ENCODE data around the gene TRPV4. TPM values are rescaled to one million over a fixed set of nuclear protein-coding genes. Genes with fewer than 3 reads are reported as not detected.

TRPV4 gene
- total RNA-seq, 1 experiment from 2014 or later, result 0.34 TPM

DNA sequence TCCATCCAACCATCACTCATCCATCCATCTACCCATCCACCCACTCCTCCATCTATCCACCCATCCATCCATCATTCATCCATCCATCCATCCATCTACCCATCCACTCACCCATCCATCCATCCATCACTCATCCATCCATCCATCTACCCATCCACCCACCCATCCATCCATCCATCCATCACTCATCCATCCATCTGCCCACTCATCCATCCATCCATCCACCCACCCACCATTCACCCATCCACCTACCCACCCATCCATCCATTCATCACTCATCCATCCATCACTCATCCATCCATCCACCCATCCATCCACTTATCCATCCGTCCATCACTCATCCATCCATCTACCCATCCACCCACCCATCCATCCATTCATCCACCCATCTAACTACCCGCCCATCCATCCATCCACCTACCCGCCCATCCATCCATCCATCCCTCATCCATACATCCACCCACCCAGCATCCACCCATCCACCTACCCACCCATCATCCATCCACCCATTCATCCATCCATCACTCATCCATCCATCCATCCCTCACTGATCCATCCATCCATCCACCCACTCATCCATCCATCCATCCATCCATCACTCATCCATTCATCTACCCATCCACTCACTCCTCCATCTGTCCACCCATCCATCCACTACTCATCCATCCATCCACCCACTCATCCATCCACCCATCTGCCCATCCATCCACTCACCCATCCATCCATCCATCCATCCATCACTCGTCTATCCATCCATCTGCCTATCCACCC lies 24.1 kb downstream of the TRPV4 start:
- DNase-seq (ENCODE audit: low read depth), result no peak

DNA sequence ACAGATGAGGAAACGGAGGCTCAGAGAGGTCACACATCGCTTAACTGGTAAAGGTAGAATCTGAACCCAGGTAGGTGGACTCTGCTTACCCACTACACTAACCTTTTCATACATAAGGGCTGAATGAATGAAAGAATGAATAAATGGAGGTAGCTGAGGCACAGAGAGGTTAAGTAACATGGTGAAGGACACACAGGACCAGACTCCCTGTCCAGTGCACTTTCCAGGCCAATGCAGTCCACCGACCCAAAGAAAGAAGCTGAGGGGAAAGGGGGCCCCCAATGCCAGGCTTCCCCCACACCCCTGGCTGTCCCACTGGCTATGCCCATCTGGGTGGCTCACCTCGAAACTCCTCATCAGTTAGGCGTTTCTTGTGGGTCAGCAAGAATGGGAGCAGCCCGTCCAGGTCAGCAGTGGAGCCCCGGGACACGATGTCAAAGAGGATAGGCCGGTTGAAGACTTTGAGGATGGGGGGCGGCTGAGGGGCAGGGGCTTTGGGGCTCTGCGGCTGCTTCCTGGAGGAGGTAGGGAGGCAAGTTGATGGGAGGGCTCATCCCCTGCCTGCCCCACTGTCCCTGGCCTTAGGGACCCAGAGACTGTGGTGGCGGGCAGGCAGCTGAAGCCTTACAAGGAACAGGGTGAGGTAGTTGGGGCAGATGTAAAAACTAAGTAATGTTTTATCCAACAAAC lies 25.1 kb downstream of the TRPV4 start:
- no peak for DNase-seq (ENCODE audit: low read depth)

DNA sequence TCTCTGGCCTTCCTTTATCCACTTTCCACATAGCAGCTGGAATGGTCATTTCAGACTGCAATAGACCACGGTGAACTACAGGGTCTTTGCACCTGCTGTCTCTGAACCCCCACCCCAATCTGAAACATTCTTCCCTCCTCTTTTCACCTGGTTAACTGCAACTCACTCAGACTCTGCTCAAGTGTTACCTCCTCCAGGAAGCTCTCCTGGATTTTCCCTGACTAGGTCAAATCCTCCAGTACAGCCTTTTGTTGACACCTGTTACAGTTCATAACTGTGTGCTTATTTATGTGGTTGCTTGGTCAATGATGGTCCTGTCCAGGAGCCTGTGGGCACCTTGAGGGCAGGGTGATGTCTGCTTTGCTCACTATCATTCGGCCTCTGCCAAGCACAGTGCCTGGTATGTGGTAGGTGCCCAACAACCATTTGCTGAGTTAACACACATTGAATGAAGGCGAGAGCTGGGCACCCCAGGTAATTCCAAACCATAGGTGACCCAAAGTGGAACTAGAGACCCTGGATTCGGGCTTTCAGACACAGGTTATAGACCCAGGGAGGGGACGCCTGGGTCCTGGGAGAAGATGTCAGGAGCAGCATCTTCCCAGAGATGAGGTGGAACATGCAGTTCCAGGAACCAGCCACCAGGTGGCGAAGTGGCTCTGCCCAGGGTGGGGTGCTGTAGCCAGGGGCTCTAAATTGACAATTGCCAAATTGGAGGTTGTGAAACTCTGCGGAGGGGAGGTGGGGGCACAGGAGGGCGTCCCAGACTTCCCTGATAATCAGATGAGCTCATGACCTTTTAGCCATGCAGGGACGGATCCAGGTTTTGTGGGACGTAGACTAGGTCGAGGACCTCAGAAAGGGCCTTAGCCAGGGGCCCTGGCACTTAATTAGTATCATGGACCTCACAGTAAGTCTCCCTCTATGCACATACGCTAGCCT lies 28.1 kb downstream of the TRPV4 start:
- peak; percentile 22 for DNase-seq (ENCODE audit: low read depth)

DNA sequence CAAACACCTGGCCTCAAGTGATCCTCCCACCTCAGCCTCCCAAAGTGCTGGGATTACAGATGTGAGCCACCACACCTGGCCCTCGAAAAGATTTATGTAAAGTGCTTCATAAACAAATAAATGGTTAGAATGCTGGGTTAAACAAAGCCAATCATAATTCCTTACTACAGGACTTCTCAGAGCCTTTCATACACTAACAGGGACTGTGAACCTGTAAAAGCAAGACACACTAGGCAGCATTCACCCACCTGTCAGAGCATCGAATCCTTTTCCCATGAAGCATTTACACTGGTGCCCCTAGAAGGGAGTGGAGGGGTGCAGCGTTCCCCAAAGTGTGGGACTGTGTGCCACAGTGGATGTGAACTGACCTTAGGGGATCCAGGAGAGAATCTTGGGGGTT lies 29.5 kb downstream of the TRPV4 start:
- no peak for DNase-seq (ENCODE audit: low read depth)

DNA sequence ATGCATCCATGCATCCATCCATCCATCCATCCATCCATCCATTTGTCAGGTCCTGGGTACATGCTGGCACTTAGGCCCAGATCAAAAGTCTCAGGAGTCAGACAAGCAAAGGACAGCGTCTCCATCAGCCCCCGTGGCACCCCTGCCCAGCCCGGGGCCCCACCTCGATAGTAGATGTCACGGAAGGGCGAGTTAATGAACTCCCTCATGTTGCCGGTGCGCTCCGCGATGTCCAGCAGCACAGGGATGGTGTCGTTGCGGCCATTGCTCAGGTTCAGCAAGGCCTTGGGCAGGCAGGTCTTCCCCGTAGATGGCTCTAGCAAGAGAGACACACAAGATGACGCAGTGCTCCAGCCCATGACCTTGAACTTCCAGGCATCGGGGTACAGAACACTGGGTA lies 30.4 kb downstream of the TRPV4 start:
- DNase-seq (ENCODE audit: low read depth), result no peak

DNA sequence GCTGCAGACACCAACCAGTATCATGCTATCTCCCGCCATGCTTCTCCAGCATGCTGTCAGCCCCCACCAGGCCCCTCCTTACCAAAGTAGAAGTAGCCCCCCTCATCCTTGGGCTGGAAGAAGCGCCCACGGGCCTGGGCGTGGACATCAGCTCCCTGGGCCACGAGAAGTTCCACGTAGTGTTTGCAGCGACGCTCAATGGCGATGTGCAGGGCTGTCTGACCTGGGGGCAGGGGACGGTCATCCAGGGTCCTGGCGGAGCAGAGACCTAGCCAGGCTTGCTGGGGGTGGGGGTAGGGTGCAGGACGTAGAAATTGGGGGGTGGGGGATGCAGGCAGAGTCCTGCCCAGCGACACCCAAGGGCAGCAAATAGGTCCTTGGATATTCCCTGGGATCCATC lies 32.7 kb downstream of the TRPV4 start:
- DNase-seq (ENCODE audit: low read depth), result no peak

DNA sequence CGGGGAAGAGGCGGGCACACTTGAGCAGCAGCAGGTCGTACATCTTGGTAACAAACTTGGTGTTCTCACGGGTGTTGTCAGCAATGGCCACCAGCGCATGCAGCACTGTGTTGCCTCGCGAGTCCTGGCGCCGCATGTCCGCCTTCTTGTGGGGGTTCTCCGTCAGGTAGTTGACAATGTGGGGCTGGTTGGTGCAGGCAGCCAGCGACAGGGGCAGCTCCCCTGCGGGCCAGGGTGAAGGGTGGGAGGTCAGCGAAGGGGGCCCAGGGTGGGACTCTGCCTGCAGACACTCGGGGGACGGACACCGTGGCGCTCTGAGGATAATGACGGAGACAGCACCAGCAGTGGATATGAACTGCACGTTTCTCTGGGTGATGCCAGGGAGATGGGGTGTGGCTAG lies 34.5 kb downstream of the TRPV4 start:
- no peak for DNase-seq (ENCODE audit: low read depth)

DNA sequence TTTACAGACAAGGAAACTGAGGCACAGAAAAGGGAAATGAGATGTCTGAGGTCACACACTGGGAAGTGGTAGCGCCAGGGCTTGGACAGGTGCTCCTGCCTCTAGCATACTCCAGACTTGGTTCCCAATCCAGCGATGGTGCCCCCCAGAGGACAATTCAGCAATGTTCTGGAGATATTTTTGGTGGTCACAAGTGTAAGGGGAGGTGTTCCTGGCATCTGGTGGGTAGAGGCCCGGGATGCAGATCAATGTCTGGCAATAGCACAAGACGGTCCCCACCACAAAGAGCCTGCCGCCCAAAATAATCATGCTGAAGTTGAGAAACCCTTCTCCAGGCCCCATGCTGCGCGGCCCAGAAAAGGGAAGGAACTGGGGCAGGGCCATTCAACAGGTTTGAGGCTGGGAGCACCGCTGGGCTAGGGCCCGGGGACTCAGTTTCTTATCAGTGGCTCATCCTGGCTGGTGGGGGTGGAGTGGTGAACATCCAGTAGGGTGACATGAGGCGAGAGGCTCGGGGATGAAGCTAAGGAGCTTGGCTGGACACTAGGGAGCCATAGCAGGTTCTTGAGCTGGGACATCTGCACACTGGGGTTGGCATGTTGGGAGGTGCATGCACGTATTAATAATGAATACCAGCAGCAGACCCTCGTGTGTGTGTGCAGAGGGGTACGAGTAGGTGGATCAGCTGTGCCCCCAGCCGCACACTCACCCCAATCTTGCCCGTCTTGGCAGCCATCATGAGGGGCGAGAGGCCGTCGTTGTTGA lies 35.1 kb downstream of the TRPV4 start:
- DNase-seq (ENCODE audit: low read depth), result no peak

DNA sequence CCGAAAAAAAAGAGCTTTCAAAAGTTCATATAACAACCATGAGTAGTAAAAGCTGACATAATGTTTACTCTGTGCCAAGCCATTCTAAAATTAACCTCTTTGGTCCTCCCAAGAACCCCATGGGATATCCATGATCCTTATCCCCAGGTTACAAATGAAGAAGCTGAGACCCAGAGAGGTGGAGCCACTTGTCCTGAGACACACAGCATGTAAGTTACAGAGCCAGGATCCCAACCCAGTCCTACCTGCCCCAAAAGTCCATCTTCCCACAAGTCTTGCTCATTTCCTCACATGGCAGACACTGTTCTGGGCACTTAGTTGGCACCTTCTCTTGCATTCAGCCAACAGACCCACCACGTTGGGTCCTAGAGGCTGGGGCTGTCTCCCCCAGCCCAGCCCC lies 37.1 kb downstream of the TRPV4 start:
- DNase-seq (ENCODE audit: low read depth), result no peak

DNA sequence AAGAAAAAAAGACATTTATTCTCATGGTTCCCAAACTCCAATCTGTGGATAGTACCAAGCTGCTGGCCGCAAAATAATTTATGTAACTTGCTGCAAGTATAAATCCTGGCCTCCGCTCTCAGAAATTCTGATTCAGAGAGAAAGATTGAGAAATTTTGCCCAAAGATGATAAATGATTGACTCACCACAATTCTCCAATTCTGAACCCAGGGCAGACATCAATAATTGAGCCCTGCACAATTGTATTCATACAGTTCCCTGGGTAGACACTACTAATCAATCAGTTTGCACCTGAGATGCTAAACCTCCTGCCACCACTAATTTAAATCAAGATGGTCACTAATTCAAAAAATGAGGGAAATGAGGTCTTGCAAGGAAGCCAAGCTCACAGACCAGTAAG lies 38.2 kb downstream of the TRPV4 start:
- DNase-seq (ENCODE audit: low read depth), result peak; percentile 55

DNA sequence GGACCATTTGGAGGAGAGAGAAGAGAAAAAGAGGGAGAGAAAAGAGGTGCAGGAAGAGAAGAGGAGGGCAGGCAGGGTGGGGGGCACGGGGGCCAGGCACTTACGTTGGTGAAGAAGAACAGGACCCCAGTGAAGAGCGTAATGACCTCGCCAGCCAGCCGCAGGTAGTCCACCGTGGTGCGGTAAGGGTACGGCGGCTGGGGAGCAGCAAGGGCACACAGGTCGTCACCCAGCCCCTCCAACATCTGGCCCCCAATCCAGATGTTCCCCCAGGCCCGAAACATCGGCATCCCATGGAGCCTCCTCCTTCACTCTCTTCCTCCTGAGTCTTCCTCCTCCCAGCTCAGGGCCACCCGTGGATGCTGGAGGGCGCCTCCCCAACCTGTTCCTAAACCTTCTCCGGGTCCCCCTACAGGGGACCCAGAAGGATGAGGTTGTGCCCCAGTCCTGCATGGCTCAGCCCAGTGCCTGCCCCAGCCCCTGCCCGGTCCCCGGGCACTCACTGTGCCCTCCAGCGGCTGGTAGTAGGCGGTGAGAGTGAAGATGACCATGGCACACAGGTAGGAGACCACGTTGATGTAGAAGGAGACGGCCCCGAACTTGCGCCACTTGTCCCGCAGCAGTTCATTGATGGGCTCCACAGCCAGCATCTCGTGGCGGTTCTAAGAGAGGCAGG lies 39.2 kb downstream of the TRPV4 start:
- no peak for DNase-seq (ENCODE audit: low read depth)

DNA sequence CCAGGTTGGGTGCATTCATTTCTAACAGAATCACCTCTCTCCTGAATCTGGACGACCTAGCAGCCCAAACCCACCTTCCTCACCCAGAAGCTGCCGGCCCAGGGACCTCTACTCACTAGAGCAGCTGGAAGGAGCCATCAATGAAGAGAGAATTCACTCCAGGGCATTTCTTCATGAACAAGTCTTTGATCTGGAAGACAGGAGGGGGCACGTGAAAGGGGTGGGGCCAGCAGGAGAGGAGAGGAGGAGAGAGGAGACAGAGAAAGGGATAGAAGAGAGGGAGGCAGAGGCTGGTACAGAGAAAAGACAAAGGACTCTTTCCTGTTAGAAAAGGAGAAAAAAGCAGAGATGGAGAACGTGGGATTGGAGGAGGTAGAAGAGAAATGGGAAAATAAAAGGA lies 39.8 kb downstream of the TRPV4 start:
- DNase-seq (ENCODE audit: low read depth), result no peak

DNA sequence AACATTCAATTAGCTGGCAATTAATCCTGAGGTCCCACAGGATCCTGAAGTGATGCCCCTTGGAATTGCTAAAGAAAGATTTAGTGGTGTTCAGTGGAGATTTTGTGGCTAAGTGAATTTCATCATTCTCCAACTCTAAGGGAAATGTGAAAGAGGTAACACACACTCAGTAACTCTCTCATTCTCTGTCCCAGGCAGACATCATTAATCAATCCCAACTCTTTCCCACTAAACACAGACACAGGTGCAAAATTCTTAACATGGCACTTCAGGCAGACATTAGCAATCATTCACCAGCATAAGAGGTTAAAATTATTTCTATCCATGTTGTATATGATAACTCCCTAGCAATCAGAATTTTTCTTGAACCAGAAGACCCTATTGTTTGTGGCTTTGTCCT lies 40.2 kb downstream of the TRPV4 start:
- no peak for DNase-seq (ENCODE audit: low read depth)

DNA sequence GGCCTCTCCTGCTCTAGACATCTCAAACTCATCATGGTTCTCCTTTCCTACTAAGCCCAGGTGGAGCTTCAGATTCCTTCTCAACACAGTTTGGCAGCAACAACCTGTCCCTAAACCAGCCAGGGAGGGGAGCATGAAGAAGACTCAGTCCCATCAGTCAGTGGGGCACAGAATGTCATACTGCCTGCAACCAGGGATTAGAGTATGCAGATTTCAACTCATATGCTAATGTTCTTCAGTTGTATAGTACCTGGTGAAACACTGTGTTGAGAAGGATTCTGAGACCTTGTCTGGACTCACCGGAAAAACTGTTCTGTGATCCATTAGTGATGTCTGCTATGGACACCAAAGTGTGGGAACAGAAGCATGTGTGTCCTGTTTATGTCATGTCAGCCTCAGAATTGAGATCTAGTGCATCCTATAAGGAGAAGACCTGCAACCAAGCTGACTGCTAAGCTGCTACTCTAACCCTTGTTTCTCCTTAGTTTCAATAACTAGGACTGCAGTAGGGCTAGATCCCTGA lies 43.6 kb downstream of the TRPV4 start:
- DNase-seq (ENCODE audit: low read depth), result no peak

DNA sequence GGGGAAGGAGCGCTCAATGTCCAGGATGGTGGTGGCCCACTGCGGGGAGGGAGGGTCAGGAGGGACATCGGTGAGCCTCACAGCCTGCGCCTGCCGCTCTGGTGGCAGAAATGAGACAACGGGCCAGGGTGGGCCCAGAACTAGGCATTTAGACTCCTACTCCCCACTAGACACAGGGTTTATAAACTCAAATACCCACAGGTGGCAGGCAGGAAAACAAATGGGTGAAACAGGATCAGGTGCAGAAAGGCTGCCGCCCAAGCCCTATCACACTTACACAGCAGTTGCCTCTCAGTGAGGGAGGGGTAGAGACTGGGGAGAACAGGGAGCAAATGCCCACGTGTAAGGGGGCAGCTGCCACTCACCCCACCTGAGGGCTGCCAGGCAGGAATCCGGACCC lies 46.4 kb downstream of the TRPV4 start:
- DNase-seq (ENCODE audit: low read depth), result no peak

DNA sequence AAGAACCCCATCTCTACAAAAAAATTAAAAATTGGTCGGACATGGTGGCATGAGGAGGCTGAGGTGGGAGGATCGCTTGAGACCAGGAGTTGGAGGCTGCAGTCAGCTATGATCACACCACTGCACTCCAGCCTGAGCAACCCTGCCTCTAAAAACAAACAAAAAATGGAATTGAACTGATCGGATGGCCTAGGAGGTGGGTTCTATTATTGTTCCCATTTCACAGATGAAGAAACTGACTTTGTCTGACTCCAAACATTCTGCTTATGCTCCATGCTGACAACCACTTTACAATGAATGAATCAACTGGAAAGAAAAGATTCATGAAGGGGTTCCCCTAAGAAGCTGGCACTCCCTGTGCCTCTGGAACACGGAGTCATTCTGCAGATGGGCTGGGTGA lies 47.3 kb downstream of the TRPV4 start:
- no peak for DNase-seq (ENCODE audit: low read depth)

DNA sequence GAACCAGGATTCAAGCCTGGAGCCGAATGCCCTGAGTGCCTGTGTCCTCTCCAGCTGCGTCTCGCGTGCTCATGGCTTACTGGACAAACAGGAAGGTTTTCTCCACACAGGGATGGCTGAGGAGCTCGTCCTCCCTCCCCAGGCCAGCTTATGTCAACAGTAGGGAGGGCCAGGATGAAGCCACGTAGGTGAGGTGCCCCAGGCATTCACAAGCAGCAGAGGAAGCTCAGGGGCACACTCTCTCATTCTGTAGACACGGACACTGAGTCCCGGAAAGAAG lies 49.3 kb downstream of the TRPV4 start:
- DNase-seq (ENCODE audit: low read depth), result no peak

DNA sequence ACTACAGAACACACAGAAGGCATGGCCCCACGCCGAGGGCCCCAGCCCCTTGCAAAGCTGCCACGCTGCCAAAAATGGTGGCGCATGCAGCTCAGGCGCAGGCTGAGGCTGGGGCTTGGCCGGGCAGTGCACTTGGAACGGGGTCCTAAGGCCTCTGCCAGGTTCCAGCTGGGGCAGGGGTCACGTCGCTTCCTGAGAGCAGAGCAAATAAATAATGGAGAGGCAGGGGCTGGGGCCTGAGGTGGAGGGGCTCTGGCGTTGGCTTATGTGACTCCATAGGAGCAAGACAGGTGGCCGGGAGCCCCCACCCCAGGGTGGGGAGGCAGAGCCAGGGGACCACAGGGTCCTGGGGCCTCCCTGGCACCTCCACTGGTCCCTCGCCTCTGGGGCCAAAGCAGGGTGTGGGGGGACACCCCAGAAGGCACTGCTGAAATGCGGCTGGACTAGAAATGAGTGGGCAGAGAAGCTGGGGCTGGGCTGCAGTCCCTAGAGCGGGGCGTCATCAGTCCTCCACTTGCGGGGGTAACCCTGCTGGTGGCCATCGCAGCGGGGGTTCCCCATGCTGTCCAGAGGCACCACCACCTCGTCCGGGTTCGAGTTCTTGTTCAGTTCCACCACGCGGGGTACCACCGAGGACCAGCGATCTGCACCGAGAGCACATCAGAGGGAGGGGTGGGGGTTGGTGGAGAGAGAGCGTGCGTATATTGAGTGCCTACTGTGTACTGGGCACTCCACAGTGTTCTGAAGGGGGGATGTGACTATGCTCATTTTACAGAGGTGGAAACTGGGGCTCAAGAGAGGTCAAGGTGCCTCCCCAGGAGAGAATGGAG lies 49.8 kb downstream of the TRPV4 start:
- DNase-seq (ENCODE audit: low read depth), result no peak

DNA sequence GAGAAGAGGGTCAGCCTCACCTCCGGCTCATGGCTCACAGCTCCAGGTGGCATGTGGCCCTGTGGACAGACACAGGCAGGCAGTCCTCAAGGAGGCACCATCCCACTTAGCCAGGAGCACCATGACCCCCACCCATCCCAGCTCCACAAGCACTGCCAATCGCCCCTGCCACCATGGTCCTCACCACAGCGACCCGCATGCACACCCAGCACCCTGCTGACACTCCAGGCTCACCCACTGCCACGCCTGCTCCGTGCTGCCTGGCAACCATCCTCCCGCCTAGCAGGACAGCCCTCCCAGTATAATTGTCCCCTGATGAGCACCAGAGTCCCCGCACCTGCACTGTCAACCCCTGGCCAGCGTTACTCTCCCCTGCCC lies 50.9 kb downstream of the TRPV4 start:
- DNase-seq (ENCODE audit: low read depth), result no peak

DNA sequence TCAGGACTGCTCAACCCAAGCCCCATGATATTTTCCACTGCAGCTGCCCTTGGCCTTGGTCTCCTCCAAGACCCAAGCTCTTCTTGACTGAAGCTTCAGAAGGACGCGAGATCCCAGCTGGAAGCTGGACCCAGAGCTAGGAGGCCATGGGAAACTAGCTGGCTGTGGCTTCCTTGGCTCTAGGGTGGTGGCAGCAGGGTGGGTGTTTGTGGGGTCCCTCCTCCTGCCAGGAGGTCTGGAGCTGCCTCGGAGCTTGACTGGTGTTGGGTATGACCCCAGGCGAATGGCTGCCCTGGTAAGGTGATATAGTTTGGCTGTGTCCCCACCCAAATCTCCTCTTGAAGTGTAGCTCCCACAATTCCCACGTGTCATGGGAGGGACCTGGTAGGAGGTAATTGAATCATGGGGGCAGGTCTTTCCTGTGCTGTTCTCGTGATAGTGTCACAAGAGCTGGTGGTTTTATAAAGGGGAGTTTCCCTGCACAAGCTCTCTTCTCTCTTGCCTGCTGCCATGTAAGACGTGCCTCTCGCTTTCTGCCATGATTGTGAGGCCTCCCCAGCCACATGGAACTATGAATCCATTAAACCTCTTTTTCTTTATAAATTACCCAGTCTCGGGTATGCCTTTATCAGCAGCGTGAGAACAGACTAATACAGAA lies 51.4 kb downstream of the TRPV4 start:
- DNase-seq (ENCODE audit: low read depth), result no peak
